GM12892 (cell line): ENCODE results near the gene ABLIM2.
A peak's percentile ranks its signal among the peaks of the same experiment; 100 is the strongest.

Experiments
- DNase-seq: peaks from one replicate; pipeline ENCODE4 v3.0.0; 2011; ENCODE audit not compliant: insufficient read length
- FAIRE-seq: peaks from 2 replicates; lab custom pipeline; 2011; peaks lifted over from hg19 to GRCh38; lab: Jason Lieb, UNC
- POLR2A ChIP-seq: IDR thresholded peaks from 2 replicates; pipeline ENCODE4 v1.6.1; 2011; ENCODE audit warnings: low read depth, low read length, control low read depth
- POLR2AphosphoS5 ChIP-seq: IDR thresholded peaks from 2 replicates; pipeline ENCODE4 v1.6.1; 2011; ENCODE audit warnings: low read depth, low read length, control low read depth
- TAF1 ChIP-seq: IDR thresholded peaks from 2 replicates; pipeline ENCODE4 v1.6.1; 2011; ENCODE audit warnings: low read depth, mild to moderate bottlenecking, control low read depth, low read length, borderline replicate concordance

The ABLIM2 gene

DNA sequence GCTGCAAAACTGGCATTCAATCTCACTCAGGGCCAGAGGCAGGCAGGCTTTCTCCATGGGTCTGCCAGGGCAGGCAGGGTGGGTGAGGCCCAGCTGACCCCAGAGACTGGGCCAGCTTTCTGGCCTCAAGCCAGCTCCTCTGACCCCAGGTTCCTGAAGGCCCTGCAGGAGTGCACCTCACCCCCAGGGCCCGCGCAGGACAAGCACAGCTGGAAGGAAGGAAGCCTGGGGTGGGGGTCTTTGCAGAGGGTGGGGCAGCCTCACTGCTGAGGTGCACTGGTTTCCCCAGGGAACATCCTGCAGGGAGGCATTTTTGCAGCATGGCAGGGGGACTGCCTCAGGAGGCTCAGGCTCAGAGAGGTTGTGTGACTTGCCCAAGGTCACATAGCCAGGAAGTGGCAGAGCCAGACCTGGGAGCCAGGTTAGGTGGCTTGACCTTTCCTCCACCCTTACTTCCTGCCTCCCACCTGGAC lies 187.4 kb downstream of the ABLIM2 start:
- no peak for DNase-seq
- FAIRE-seq: no peak
- TF ChIP-seq POLR2A (no peak), POLR2AphosphoS5 (no peak), TAF1 (no peak)

GRCh38 chr4:7970361-7970946 lies 188.2 kb downstream of the ABLIM2 start:
- DNase-seq (no peak), FAIRE-seq (peak; percentile 80)
- no peak for TF ChIP-seq POLR2A
- no peak for TF ChIP-seq POLR2AphosphoS5
- TF ChIP-seq TAF1: no peak

GRCh38 chr4:7968262-7968896 lies 190.2 kb downstream of the ABLIM2 start:
- DNase-seq: no peak
- peak; percentile 36 for FAIRE-seq
- TF ChIP-seq POLR2AphosphoS5 (no peak), TAF1 (no peak), POLR2A (no peak)

- TF ChIP-seq TAF1: no peak
- TF ChIP-seq POLR2AphosphoS5: no peak
- TF ChIP-seq POLR2A: no peak
- DNase-seq (no peak), FAIRE-seq (no peak)
These were observed 190.9 kb downstream of the ABLIM2 start for GRCh38 chr4:7967501-7968261.

- FAIRE-seq: no peak
- TF ChIP-seq POLR2AphosphoS5 (no peak), POLR2A (no peak), TAF1 (no peak)
- no peak for DNase-seq
These were observed 191.6 kb downstream of the ABLIM2 start for GRCh38 chr4:7967063-7967440.

GRCh38 chr4:7966281-7967062 lies 192.1 kb downstream of the ABLIM2 start:
- no peak for DNase-seq
- FAIRE-seq: no peak
- TF ChIP-seq TAF1 (no peak), POLR2AphosphoS5 (no peak), POLR2A (no peak)

GRCh38 chr4:7964890-7965662 lies 193.5 kb downstream of the ABLIM2 start:
- DNase-seq: no peak
- TF ChIP-seq POLR2A (no peak), TAF1 (no peak), POLR2AphosphoS5 (no peak)
- peak; percentile 24 for FAIRE-seq

- no peak for DNase-seq
- no peak for FAIRE-seq
- TF ChIP-seq POLR2AphosphoS5: no peak
- TF ChIP-seq POLR2A: no peak
- TF ChIP-seq TAF1: no peak
These were observed 194.2 kb downstream of the ABLIM2 start for GRCh38 chr4:7964459-7964858.

- FAIRE-seq (no peak), DNase-seq (no peak)
- TF ChIP-seq POLR2AphosphoS5 (no peak), POLR2A (no peak), TAF1 (no peak)
These were observed 194.9 kb downstream of the ABLIM2 start for GRCh38 chr4:7963691-7964090.
